HepG2 (cell line): ENCODE data around the gene CRYGS. TPM values are rescaled to one million over a fixed set of nuclear protein-coding genes. Genes with fewer than 3 reads are reported as not detected.
A peak's percentile ranks its signal among the peaks of the same experiment; 100 is the strongest.

ENCODE experiments used
- ATRX ChIP-seq: sonication (generic); formaldehyde crosslinking; IDR thresholded peaks from 2 replicates; pipeline ENCODE4 v1.4.0; 2020; ENCODE audit warnings: missing genetic modification reagents, borderline replicate concordance
- DR1 ChIP-seq: sonication (generic); formaldehyde crosslinking; IDR thresholded peaks from 2 replicates; pipeline ENCODE4 v1.8.0; 2021; ENCODE audit warnings: mild to moderate bottlenecking, missing genetic modification reagents, inconsistent platforms
- ELF1 ChIP-seq: sonication (generic); formaldehyde crosslinking; IDR thresholded peaks from 2 replicates; pipeline ENCODE4 v1.4.0; 2020; ENCODE audit warnings: missing genetic modification reagents
- FOXA3 ChIP-seq: IDR thresholded peaks from 2 replicates; pipeline ENCODE4 v1.6.1; 2016; ENCODE audit warnings: missing genetic modification reagents, missing compliant biosample characterization
- FOXK1 ChIP-seq: sonication (generic); formaldehyde crosslinking; IDR thresholded peaks from 2 replicates; pipeline ENCODE4 v1.4.0; 2020; ENCODE audit warnings: low read depth, missing genetic modification reagents, borderline replicate concordance
- KLF6 ChIP-seq: IDR thresholded peaks from 2 replicates; pipeline ENCODE4 v1.8.0; 2016; ENCODE audit warnings: missing biosample characterization, missing genetic modification reagents
- KMT2B ChIP-seq: IDR thresholded peaks from 2 replicates; pipeline ENCODE4 v1.6.1; 2016; ENCODE audit warnings: missing genetic modification reagents, missing compliant biosample characterization
- PHF8 ChIP-seq: sonication (generic); formaldehyde crosslinking; IDR thresholded peaks from 2 replicates; pipeline ENCODE4 v1.5.0; 2020; ENCODE audit warnings: missing genetic modification reagents
- POLR2A ChIP-seq, 2 experiments: IDR thresholded peaks; 2 replicates each; pipeline ENCODE4 v1.6.1; 2011; ENCODE audit warnings: low read depth in 2 of 2, low read length in 2 of 2, mild to moderate bottlenecking in 1 of 2, moderate library complexity in 1 of 2; ENCODE audit not compliant: insufficient read depth in 1 of 2
- POLR2AphosphoS5 ChIP-seq: IDR thresholded peaks from 2 replicates; pipeline ENCODE4 v1.6.1; 2012; ENCODE audit warnings: low read depth, low read length
- SMC3 ChIP-seq: IDR thresholded peaks from 2 replicates; pipeline ENCODE4 v1.6.1; 2011; ENCODE audit warnings: low read length, improper control_type of control experiment
- TEAD2 ChIP-seq: sonication (generic); formaldehyde crosslinking; IDR thresholded peaks from 2 replicates; pipeline ENCODE4 v1.9.0; 2021; ENCODE audit warnings: missing genetic modification reagents
- ZIK1 ChIP-seq: sonication (generic); formaldehyde crosslinking; IDR thresholded peaks from 2 replicates; pipeline ENCODE4 v1.5.0; 2020; ENCODE audit warnings: mild to moderate bottlenecking, low read depth, missing genetic modification reagents, borderline replicate concordance
- ZNF761 ChIP-seq: sonication (generic); formaldehyde crosslinking; conservative IDR thresholded peaks from 2 replicates; pipeline ENCODE4 v1.4.0; 2020; ENCODE audit warnings: mild to moderate bottlenecking, missing genetic modification reagents
- ZNF775 ChIP-seq: sonication (generic); formaldehyde crosslinking; IDR thresholded peaks from 2 replicates; pipeline ENCODE4 v1.4.0; 2020; ENCODE audit warnings: missing genetic modification reagents, mild to moderate bottlenecking, moderate library complexity, borderline replicate concordance
- ZNF777 ChIP-seq: sonication (generic); formaldehyde crosslinking; IDR thresholded peaks from 2 replicates; pipeline ENCODE4 v1.4.0; 2020; ENCODE audit warnings: missing genetic modification reagents
- ZZZ3 ChIP-seq: sonication (generic); formaldehyde crosslinking; IDR thresholded peaks from 2 replicates; pipeline ENCODE4 v1.4.0; 2020; ENCODE audit warnings: missing genetic modification reagents, mild to moderate bottlenecking, borderline replicate concordance
- polyA plus RNA-seq, 8 experiments: library from polyadenylated mRNA; depleted of rRNA in 3 of 8; stranded (reverse) in 7 of 8; unstranded in 1 of 8; fragments of >200 nt; fragmentation: Illumina TruSeq in 4 of 8; extraction: Trizol in 4 of 8; gene quantifications; 2 replicates each; pipeline versions ENCODE4 v1.2.1 to v1.2.3, GENCODE V29; 2011 to 2016; ENCODE audit warnings: low read depth in 4 of 8, missing spikeins in 1 of 8, mixed read lengths in 1 of 8; ENCODE audit not compliant: insufficient read depth in 1 of 8
- total RNA-seq, 5 experiments: library from RNA; depleted of rRNA; stranded (reverse); fragments of >200 nt; fragmentation: Illumina TruSeq; extraction: Trizol; gene quantifications; 2 replicates each; pipeline ENCODE4 v1.2.3, GENCODE V29; 2016; ENCODE audit warnings: low read depth in 1 of 5
- TF ChIP-seq, protein P1 (sequence below): sonication (generic); formaldehyde crosslinking; IDR thresholded peaks from 2 replicates; pipeline ENCODE4 v1.4.0; 2020; ENCODE audit warnings: mild to moderate bottlenecking, missing genetic modification reagents, borderline replicate concordance
- TF ChIP-seq, protein P2 (sequence below): sonication (generic); formaldehyde crosslinking; IDR thresholded peaks from 2 replicates; pipeline ENCODE4 v1.9.0; 2021; ENCODE audit warnings: missing genetic modification reagents, borderline replicate concordance
- TF ChIP-seq, protein P3 (sequence below): sonication (generic); formaldehyde crosslinking; IDR thresholded peaks from 2 replicates; pipeline ENCODE4 v1.8.0; 2022; ENCODE audit warnings: mild to moderate bottlenecking, missing genetic modification reagents, borderline replicate concordance

The CRYGS gene
- total and polyA plus RNA-seq, 2 of the 13 experiments (the other 11 are each of a cell fraction or from before 2014, with no cell fraction given) = 2.1 to 6.7 TPM

DNA sequence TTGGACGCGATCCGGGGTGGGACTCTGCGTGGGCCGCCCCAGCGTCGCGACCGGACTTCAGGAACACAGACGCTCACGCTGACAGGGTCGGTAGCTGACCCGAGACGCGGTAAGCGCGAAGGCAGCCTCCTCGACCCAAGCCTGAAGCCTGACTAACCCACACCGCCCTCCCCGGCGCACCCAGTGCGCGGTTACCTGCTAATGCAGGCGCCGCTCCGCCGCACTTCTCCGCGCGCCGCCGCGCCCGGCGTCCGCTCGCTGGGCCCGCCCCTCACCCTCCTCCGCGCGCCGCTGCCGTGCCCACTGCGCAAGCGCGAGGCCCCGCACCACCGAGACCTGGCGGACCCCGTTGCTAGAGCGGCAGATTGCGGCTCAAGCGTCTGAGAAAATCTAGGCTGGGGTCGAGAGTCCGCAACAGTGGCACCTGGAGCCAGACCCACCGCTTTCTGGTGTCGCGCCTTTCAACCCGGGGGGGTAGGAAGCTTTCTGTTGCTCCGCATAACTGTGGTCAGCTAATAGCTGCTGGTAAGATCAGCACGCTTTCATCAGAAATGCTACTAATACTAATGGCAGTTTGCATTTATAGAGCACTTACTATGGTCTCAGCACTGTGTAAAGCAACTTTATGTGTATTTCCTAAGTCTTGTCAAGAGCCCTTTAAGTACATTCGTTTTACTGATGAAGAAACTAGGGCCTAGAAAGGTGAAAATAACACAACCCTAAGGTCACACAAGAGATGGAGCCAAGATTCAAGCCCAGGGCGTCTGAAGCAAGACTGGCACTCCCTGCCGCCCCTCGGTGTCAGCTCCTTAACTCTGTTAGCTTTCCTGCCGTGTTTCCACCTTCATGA, 23.1 kb upstream of the CRYGS start, which contains the start of gene TBCCD1 (continued):
- TF ChIP-seq, protein P1, sequence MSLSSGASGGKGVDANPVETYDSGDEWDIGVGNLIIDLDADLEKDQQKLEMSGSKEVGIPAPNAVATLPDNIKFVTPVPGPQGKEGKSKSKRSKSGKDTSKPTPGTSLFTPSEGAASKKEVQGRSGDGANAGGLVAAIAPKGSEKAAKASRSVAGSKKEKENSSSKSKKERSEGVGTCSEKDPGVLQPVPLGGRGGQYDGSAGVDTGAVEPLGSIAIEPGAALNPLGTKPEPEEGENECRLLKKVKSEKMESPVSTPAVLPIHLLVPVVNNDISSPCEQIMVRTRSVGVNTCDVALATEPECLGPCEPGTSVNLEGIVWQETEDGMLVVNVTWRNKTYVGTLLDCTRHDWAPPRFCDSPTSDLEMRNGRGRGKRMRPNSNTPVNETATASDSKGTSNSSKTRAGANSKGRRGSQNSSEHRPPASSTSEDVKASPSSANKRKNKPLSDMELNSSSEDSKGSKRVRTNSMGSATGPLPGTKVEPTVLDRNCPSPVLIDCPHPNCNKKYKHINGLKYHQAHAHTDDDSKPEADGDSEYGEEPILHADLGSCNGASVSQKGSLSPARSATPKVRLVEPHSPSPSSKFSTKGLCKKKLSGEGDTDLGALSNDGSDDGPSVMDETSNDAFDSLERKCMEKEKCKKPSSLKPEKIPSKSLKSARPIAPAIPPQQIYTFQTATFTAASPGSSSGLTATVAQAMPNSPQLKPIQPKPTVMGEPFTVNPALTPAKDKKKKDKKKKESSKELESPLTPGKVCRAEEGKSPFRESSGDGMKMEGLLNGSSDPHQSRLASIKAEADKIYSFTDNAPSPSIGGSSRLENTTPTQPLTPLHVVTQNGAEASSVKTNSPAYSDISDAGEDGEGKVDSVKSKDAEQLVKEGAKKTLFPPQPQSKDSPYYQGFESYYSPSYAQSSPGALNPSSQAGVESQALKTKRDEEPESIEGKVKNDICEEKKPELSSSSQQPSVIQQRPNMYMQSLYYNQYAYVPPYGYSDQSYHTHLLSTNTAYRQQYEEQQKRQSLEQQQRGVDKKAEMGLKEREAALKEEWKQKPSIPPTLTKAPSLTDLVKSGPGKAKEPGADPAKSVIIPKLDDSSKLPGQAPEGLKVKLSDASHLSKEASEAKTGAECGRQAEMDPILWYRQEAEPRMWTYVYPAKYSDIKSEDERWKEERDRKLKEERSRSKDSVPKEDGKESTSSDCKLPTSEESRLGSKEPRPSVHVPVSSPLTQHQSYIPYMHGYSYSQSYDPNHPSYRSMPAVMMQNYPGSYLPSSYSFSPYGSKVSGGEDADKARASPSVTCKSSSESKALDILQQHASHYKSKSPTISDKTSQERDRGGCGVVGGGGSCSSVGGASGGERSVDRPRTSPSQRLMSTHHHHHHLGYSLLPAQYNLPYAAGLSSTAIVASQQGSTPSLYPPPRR (CRISPR knock-in tag) = 0 out of 2 replicates have a peak, but pooled peaks have one; percentile 59
- TF ChIP-seq, protein P2, sequence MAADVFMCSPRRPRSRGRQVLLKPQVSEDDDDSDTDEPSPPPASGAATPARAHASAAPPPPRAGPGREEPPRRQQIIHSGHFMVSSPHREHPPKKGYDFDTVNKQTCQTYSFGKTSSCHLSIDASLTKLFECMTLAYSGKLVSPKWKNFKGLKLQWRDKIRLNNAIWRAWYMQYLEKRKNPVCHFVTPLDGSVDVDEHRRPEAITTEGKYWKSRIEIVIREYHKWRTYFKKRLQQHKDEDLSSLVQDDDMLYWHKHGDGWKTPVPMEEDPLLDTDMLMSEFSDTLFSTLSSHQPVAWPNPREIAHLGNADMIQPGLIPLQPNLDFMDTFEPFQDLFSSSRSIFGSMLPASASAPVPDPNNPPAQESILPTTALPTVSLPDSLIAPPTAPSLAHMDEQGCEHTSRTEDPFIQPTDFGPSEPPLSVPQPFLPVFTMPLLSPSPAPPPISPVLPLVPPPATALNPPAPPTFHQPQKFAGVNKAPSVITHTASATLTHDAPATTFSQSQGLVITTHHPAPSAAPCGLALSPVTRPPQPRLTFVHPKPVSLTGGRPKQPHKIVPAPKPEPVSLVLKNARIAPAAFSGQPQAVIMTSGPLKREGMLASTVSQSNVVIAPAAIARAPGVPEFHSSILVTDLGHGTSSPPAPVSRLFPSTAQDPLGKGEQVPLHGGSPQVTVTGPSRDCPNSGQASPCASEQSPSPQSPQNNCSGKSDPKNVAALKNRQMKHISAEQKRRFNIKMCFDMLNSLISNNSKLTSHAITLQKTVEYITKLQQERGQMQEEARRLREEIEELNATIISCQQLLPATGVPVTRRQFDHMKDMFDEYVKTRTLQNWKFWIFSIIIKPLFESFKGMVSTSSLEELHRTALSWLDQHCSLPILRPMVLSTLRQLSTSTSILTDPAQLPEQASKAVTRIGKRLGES (CRISPR knock-in tag) = no peak
- TF ChIP-seq PHF8 (CRISPR knock-in tag) (peak; percentile 86), ZNF761 (0 out of 2 replicates have a peak, but pooled peaks have one; percentile 79), ELF1 (CRISPR knock-in tag) (peak; percentile 62), ATRX (no peak), SMC3 (no peak), FOXK1 (peak; percentile 59; the same call in 1 of the 2 replicates), TEAD2 (0 out of 2 replicates have a peak, but pooled peaks have one; percentile 46), ZNF777 (CRISPR knock-in tag) (peak; percentile 46), ZNF775 (CRISPR knock-in tag) (0 out of 2 replicates have a peak, but pooled peaks have one; percentile 28), ZIK1 (CRISPR knock-in tag) (peak; percentile 95), POLR2AphosphoS5 (peak; percentile 94), KMT2B (CRISPR knock-in tag) (peak; percentile 93), FOXA3 (CRISPR knock-in tag) (peak; percentile 63; the same call in 1 of the 2 replicates), POLR2A (IDR thresholded peaks at IDR 0.05; ENCODE audit: insufficient read depth in 1 of 2, low read depth in 2 of 2, low read length in 2 of 2) (peak; percentile 93 to 97), ZZZ3 (CRISPR knock-in tag) (peak; percentile 89; the same call in 1 of the 2 replicates), DR1 (CRISPR knock-in tag) (0 out of 2 replicates have a peak, but pooled peaks have one; percentile 32), KLF6 (peak; percentile 69; the same call in 1 of the 2 replicates)
- TF ChIP-seq, protein P3, sequence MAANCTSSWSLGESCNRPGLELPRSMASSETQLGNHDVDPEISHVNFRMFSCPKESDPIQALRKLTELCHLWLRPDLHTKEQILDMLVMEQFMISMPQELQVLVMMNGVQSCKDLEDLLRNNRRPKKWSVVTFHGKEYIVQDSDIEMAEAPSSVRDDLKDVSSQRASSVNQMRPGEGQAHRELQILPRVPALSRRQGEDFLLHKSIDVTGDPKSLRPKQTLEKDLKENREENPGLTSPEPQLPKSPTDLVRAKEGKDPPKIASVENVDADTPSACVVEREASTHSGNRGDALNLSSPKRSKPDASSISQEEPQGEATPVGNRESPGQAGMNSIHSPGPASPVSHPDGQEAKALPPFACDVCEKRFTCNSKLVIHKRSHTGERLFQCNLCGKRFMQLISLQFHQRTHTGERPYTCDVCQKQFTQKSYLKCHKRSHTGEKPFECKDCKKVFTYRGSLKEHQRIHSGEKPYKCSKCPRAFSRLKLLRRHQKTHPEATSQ (CRISPR knock-in tag) = 0 out of 2 replicates have a peak, but pooled peaks have one; percentile 58
